ACHN (cell line): ENCODE results near the gene CA6.
"Not testable (repeated sequence)": the region's sequence is repeated elsewhere in the genome, so short reads cannot be mapped to it uniquely, and the experiment has no call there.

Experiments used
- DNase-seq: peaks from one replicate; pipeline ENCODE4 v3.0.0-alpha.2; 2015
- in situ Hi-C: cut with HindIII; loops from 2 replicates; pipeline ENCODE4 v1.10.0; 2017; ENCODE audit warnings: low sequenced_read_pairs, low pct_ligation_motif_present, low pct_unique_long_range_greater_than_20kb

CA6 gene

GRCh38 chr1:8992936-8993687 lies 47.4 kb downstream of the CA6 start:
- in situ Hi-C loops: no loop called here

GRCh38 chr1:8993962-8994675 lies 48.5 kb downstream of the CA6 start:
- DNase-seq, in situ Hi-C loops: not testable (repeated sequence)

More at GRCh38 chr1:8992936-8993687, 47.4 kb downstream of the CA6 start:
- no peak for DNase-seq

GRCh38 chr1:9001534-9002214 lies 56.0 kb downstream of the CA6 start:
- DNase-seq, in situ Hi-C loops: not testable (repeated sequence)

- in situ Hi-C loops: not testable (repeated sequence)
Observed at GRCh38 chr1:9002215-9002560, 56.5 kb downstream of the CA6 start.

GRCh38 chr1:9004031-9004699 lies 58.5 kb downstream of the CA6 start:
- in situ Hi-C loops: no loop called here

More at GRCh38 chr1:9002215-9002560, 56.5 kb downstream of the CA6 start:
- DNase-seq: not testable (repeated sequence)

GRCh38 chr1:9004700-9005394 lies 59.2 kb downstream of the CA6 start:
- peak; percentile 74 for DNase-seq
- in situ Hi-C loops: no loop called here

More at GRCh38 chr1:9004031-9004699, 58.5 kb downstream of the CA6 start:
- no peak for DNase-seq

- no peak for DNase-seq
- in situ Hi-C loops: no loop called here
Observed at GRCh38 chr1:9005395-9005708, 59.7 kb downstream of the CA6 start.

GRCh38 chr1:9006956-9007615 lies 61.4 kb downstream of the CA6 start:
- in situ Hi-C loops: no loop called here

GRCh38 chr1:9008236-9008635 lies 62.6 kb downstream of the CA6 start:
- in situ Hi-C loops: no loop called here
- no peak for DNase-seq

More at GRCh38 chr1:9006956-9007615, 61.4 kb downstream of the CA6 start:
- no peak for DNase-seq

- DNase-seq: no peak
- in situ Hi-C loops: no loop called here
Observed at GRCh38 chr1:9009438-9010370, 64.0 kb downstream of the CA6 start.

- in situ Hi-C loops: no loop called here
- no peak for DNase-seq
Observed at GRCh38 chr1:9010781-9011323, 65.2 kb downstream of the CA6 start.

- no peak for DNase-seq
- in situ Hi-C loops: no loop called here
Observed at GRCh38 chr1:9013819-9014218, 68.2 kb downstream of the CA6 start.

- no peak for DNase-seq
- in situ Hi-C loops: no loop called here
Observed at GRCh38 chr1:9014475-9015375, 69.1 kb downstream of the CA6 start.

GRCh38 chr1:9016455-9016854 lies 70.8 kb downstream of the CA6 start:
- in situ Hi-C loops: no loop called here
- no peak for DNase-seq

- no peak for DNase-seq
- in situ Hi-C loops: no loop called here
Observed at GRCh38 chr1:9018333-9018732, 72.7 kb downstream of the CA6 start.

GRCh38 chr1:9019896-9020295 lies 74.2 kb downstream of the CA6 start:
- DNase-seq: no peak
- in situ Hi-C loops: no loop called here
